Subcutaneous adipose tissue (tissue), 4 donors: ENCODE data around the gene HCFC1. TPM values are rescaled to one million over a fixed set of nuclear protein-coding genes. Genes with fewer than 3 reads are reported as not detected.

Source experiments
- CTCF ChIP-seq: fragments of 450-650 bp; IDR thresholded peaks from one replicate; pipeline ENCODE4 v1.5.1; 2016; ENCODE audit warnings: low read depth, mild to moderate bottlenecking, control low read depth, antibody characterized with exemption, moderate library complexity
- total RNA-seq, 4 donors: library from RNA; depleted of rRNA; stranded (reverse); fragments of >200 nt; gene quantifications; one replicate each; pipeline ENCODE4 v1.1.0, GENCODE V29; 2016

The HCFC1 gene
- total RNA-seq, 4 donors from 2014 or later: 17.7 to 33.9 (median 21.2) TPM

GRCh38 chrX:153926858-153927671, 44.6 kb downstream of the HCFC1 start:
- no peak for TF ChIP-seq CTCF

GRCh38 chrX:153926552-153926857, 45.1 kb downstream of the HCFC1 start:
- TF ChIP-seq CTCF: no peak

GRCh38 chrX:153925739-153926551, 45.7 kb downstream of the HCFC1 start, which contains the start of gene ARHGAP4:
TSS of gene ARHGAP4 (minus strand) at chrX:153926264. CDS start at chrX:153926202, 62 bp downstream.
- no peak for TF ChIP-seq CTCF

- no peak for TF ChIP-seq CTCF
Measured at GRCh38 chrX:153925387-153925738, 46.3 kb downstream of the HCFC1 start.

GRCh38 chrX:153924149-153924861, 47.3 kb downstream of the HCFC1 start:
- no peak for TF ChIP-seq CTCF

GRCh38 chrX:153922932-153923857, 48.4 kb downstream of the HCFC1 start:
- TF ChIP-seq CTCF: no peak
